Chondrocyte (in vitro differentiated cells): ENCODE results near the gene CFHR3. TPM values are rescaled to one million over a fixed set of nuclear protein-coding genes. Genes with fewer than 3 reads are reported as not detected.
"Not testable (repeated sequence)": the region's sequence is repeated elsewhere in the genome, so short reads cannot be mapped to it uniquely, and the experiment has no call there.

ENCODE experiments used
- DNase-seq: peaks from one replicate; pipeline ENCODE4 v3.0.0; 2021; ENCODE audit warnings: mixed read lengths, low spot score
- H3K27ac Mint-ChIP-seq: one replicate; pipeline ENCODE4 v1.8.0; 2021; ENCODE audit warnings: mild to moderate bottlenecking, moderate library complexity, mixed read lengths; ENCODE audit not compliant: unreplicated experiment
- H3K27me3 Mint-ChIP-seq: 2 replicates; pipeline ENCODE4 v1.8.0; 2021; ENCODE audit warnings: low read depth, mixed read lengths
- H3K36me3 Mint-ChIP-seq: 2 replicates; pipeline ENCODE4 v1.8.0; 2021; ENCODE audit warnings: low read depth, mixed read lengths
- H3K4me1 Mint-ChIP-seq: 2 replicates; pipeline ENCODE4 v1.8.0; 2021; ENCODE audit warnings: low read depth, mild to moderate bottlenecking, mixed read lengths
- H3K4me3 Mint-ChIP-seq: one replicate; pipeline ENCODE4 v1.8.0; 2021; ENCODE audit warnings: mild to moderate bottlenecking, moderate library complexity, mixed read lengths; ENCODE audit not compliant: unreplicated experiment
- H3K9me3 Mint-ChIP-seq: 2 replicates; pipeline ENCODE4 v1.8.0; 2021; ENCODE audit warnings: low read depth, mixed read lengths
- total RNA-seq: library from RNA; stranded (reverse); gene quantifications from 3 replicates; pipeline ENCODE4 v1.2.1, GENCODE V29; 2021
- TF ChIP-seq, protein P1 (sequence below): fragments of 200-600 bp; sonication (generic); IDR thresholded peaks from 2 replicates; pipeline ENCODE4 v1.5.0; 2021; ENCODE audit warnings: antibody characterized with exemption, mild to moderate bottlenecking, moderate library complexity

Gene CFHR3
- total RNA-seq, 1 donor from 2014 or later: not detected

- Mint-ChIP-seq H3K27ac (no peak overlapping the region), H3K27me3 (peaks cover 13% of the 10 kb centered on the region), H3K4me3 (no peak overlapping the region), H3K36me3 (no peaks in the 10 kb centered on the region), H3K4me1 (no peaks in the 10 kb centered on the region), H3K9me3 (no peaks in the 10 kb centered on the region)
- TF ChIP-seq, protein P1, sequence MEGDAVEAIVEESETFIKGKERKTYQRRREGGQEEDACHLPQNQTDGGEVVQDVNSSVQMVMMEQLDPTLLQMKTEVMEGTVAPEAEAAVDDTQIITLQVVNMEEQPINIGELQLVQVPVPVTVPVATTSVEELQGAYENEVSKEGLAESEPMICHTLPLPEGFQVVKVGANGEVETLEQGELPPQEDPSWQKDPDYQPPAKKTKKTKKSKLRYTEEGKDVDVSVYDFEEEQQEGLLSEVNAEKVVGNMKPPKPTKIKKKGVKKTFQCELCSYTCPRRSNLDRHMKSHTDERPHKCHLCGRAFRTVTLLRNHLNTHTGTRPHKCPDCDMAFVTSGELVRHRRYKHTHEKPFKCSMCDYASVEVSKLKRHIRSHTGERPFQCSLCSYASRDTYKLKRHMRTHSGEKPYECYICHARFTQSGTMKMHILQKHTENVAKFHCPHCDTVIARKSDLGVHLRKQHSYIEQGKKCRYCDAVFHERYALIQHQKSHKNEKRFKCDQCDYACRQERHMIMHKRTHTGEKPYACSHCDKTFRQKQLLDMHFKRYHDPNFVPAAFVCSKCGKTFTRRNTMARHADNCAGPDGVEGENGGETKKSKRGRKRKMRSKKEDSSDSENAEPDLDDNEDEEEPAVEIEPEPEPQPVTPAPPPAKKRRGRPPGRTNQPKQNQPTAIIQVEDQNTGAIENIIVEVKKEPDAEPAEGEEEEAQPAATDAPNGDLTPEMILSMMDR: no peak
- no peak for DNase-seq
These were observed 3.0 kb downstream of the CFHR3 start for GRCh38 chr1:196777603-196778002.

- H3K27me3 Mint-ChIP-seq: peaks cover 8% of the 10 kb centered on the region
- no peak overlapping the region for H3K4me3 Mint-ChIP-seq
- H3K4me1 Mint-ChIP-seq: no peaks in the 10 kb centered on the region
- no peak overlapping the region for H3K27ac Mint-ChIP-seq
- no peaks in the 10 kb centered on the region for H3K9me3 Mint-ChIP-seq
- DNase-seq: no peak
- H3K36me3 Mint-ChIP-seq: no peaks in the 10 kb centered on the region
- TF ChIP-seq, protein P1: peak; percentile 31
These were observed 4.5 kb downstream of the CFHR3 start for GRCh38 chr1:196779093-196779492.

DNA sequence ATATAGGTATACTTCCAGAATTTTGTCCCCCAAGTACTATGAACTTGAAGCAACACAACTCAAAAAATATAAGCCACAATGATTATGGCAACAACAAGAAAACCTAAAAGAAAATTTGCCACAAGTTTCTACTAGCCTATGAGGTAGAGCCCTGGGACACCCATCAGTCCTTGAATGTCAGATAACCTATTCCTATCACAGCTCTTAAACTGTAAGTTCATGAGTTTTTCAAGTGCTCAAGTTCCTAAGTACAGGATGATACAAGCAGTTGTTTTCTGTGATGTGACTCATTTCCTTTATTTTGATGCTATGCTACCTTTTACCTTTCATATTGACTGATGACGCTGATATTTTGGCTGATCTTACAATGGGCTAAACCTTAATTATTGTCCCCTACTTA lies 16.6 kb downstream of the CFHR3 start:
- H3K4me3 Mint-ChIP-seq, DNase-seq, H3K27me3 Mint-ChIP-seq, H3K4me1 Mint-ChIP-seq, H3K27ac Mint-ChIP-seq, H3K36me3 Mint-ChIP-seq, H3K9me3 Mint-ChIP-seq: not testable (repeated sequence)

GRCh38 chr1:196794103-196794502 lies 19.5 kb downstream of the CFHR3 start:
- not testable (repeated sequence) for DNase-seq, H3K9me3 Mint-ChIP-seq, H3K36me3 Mint-ChIP-seq, H3K4me1 Mint-ChIP-seq, H3K27me3 Mint-ChIP-seq, H3K4me3 Mint-ChIP-seq, H3K27ac Mint-ChIP-seq

DNA sequence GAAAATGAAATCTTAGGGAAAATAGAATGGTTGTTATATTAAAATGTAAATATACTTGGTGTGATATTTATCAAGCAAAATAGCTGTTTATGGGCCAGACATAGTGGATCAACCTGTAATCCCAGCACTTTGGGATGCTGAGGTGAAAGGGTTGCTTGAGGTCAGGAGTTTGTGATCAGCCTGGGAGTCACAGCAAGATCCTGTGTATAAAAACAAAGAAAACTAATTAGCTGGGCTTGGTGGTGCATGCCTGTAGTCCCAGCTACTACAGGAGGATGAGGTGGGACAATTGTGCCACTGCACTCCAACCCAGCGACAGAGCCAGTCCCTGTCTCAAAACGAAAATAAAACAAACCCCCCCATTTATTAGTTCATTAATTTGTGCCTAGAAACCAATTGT lies 23.3 kb downstream of the CFHR3 start:
- no peak for DNase-seq
- H3K36me3 Mint-ChIP-seq: peaks cover 2% of the 10 kb centered on the region
- H3K27ac Mint-ChIP-seq: no peak overlapping the region
- H3K27me3 Mint-ChIP-seq: no peaks in the 10 kb centered on the region
- TF ChIP-seq, protein P1: no peak
- H3K9me3 Mint-ChIP-seq: peaks cover 9% of the 10 kb centered on the region
- H3K4me1 Mint-ChIP-seq: no peaks in the 10 kb centered on the region
- no peak overlapping the region for H3K4me3 Mint-ChIP-seq

- not testable (repeated sequence) for H3K36me3 Mint-ChIP-seq, H3K27me3 Mint-ChIP-seq, H3K4me3 Mint-ChIP-seq, H3K27ac Mint-ChIP-seq, H3K4me1 Mint-ChIP-seq, DNase-seq, H3K9me3 Mint-ChIP-seq
These were observed 27.3 kb downstream of the CFHR3 start for GRCh38 chr1:196801920-196802319.

DNA sequence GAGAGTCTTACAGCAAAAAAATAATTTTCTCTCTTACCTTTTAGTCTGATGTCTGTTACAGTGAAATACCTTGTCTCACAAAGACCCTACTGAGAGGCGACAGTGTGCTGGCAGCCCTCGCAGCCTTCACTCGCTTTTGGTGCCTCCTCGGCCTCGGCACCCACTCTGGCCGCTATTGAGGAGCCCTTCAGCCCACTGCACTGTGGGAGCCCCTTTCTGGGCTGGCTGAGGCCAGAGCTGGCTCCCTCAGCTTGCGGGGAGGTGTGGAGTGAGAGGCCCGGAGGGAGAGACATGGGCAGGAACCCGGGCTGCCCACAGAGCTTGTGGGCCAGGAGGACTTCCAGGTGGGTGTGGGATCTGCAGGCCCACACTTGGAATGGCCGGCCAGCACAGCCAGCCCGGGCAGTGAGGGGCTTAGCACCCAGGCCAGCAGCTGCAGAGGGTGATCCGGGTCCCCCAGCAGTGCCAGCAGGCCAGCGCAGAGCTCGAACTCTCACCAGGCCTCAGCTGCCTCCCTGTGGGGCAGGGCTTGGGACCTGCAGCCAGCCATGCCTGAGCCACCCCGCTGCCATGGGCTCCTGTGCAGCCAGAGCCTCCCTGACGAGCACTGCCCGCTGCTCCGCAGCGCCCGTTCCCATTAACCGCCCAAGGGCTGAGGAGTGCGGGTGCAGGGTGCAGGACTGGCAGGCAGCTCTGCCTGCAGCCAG lies 34.0 kb downstream of the CFHR3 start:
- Mint-ChIP-seq H3K9me3 (no peaks in the 10 kb centered on the region), H3K4me1 (no peaks in the 10 kb centered on the region), H3K4me3 (no peak overlapping the region), H3K27ac (no peak overlapping the region), H3K27me3 (peaks cover 7% of the 10 kb centered on the region), H3K36me3 (no peaks in the 10 kb centered on the region)
- DNase-seq: no peak
- TF ChIP-seq, protein P1: no peak

DNA sequence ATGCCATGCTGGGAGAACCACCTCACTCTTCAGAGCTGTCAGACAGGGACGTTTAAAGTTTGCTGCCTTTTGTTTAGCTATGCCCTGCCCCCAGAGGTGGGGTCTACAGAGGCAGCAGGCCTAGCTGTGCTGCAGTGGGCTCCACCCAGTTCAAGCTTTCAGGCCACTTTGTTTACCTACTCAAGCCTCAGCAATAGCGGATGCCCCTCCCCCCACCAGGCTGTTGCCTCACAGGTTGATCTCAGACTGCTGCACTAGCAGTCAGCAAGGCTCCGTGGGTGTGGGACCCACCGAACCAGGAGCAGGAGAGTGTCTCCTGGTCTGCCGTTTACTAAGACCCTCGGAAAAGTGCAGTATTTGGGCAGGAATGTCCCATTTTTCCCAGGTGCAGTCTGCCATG lies 42.8 kb downstream of the CFHR3 start:
- not testable (repeated sequence) for H3K27ac Mint-ChIP-seq, H3K4me3 Mint-ChIP-seq, DNase-seq, H3K36me3 Mint-ChIP-seq, H3K9me3 Mint-ChIP-seq, H3K27me3 Mint-ChIP-seq, H3K4me1 Mint-ChIP-seq

DNA sequence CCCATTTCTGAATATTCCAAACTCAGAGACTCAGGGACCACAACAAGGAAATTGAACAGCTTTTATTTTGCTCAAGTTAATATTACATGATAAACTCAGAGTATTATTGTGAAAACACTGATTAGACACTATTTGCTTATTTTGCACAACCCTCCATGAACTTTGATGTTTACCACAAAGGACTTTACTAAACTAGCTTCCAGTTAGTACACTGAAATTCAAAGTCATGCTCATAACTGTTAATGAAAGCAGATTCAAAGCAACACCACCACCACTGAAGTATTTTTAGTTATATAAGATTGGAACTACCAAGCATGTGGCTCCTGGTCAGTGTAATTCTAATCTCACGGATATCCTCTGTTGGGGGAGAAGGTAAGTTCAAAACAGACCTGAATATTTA lies 44.9 kb downstream of the CFHR3 start, which contains the start of gene CFHR1:
TSS of gene CFHR1 (plus strand) at position 201 of the 400 bp plus-strand sequence. CDS start at position 315, 114 bp downstream.
- H3K36me3 Mint-ChIP-seq: not testable (repeated sequence)

More for the DNA sequence above, 44.9 kb downstream of the CFHR3 start, which contains the start of gene CFHR1:
- H3K4me1 Mint-ChIP-seq, H3K9me3 Mint-ChIP-seq, DNase-seq, H3K4me3 Mint-ChIP-seq, H3K27me3 Mint-ChIP-seq, H3K27ac Mint-ChIP-seq: not testable (repeated sequence)
